ENCODE results near the gene EHD1. TPM values are rescaled to one million over a fixed set of nuclear protein-coding genes. Genes with fewer than 3 reads are reported as not detected.

EHD1 gene
- total RNA-seq, 4 donors from 2014 or later = 35.2 to 93.9 (median 42.6) TPM

DNA sequence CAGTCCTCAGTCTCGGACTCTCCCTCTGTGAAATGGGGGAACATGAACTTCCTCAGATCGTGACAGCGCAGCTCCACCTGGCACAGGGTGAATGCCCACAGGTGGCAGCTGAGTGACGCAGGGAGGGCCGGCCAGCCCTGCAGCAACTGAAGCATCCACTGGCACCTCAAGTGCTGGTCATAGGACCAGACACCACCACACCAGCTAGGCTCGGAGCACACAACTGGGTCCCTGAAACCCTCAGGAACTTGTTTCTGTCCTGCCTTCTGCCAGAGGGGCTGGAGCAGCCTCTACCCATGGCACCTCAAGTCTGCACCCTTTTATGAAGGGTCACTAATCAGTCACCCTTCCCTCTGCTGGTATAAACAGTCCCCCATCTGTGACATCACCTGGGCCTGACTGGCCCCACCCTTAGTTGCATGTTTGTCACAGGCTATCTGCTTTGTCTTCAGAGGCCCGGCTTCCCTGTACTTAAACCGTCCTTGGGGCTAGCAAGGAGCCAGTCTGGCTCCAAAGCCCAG is 26.5 kb downstream of the EHD1 start:
- peaks cover 0 to 86% (median 63%) of the 10 kb centered on the region in 4 donors for H3K4me1 ChIP-seq
- peak overlapping the region in 3 of 4 donors; percentile 58 to 78 (median 76) for H3K27ac ChIP-seq
- peaks cover 2 to 25% (median 5%) of the 10 kb centered on the region in 3 donors for H3K36me3 ChIP-seq
- TF ChIP-seq, protein P1, sequence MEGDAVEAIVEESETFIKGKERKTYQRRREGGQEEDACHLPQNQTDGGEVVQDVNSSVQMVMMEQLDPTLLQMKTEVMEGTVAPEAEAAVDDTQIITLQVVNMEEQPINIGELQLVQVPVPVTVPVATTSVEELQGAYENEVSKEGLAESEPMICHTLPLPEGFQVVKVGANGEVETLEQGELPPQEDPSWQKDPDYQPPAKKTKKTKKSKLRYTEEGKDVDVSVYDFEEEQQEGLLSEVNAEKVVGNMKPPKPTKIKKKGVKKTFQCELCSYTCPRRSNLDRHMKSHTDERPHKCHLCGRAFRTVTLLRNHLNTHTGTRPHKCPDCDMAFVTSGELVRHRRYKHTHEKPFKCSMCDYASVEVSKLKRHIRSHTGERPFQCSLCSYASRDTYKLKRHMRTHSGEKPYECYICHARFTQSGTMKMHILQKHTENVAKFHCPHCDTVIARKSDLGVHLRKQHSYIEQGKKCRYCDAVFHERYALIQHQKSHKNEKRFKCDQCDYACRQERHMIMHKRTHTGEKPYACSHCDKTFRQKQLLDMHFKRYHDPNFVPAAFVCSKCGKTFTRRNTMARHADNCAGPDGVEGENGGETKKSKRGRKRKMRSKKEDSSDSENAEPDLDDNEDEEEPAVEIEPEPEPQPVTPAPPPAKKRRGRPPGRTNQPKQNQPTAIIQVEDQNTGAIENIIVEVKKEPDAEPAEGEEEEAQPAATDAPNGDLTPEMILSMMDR (IDR thresholded peaks at IDR 0.05) = no peak
- no peak for TF ChIP-seq POLR2A (IDR thresholded peaks at IDR 0.05)
- no peak for TF ChIP-seq EP300 (IDR thresholded peaks at IDR 0.05)
- no peaks in the 10 kb centered on the region for H3K27me3 ChIP-seq
- no peaks in the 10 kb centered on the region for H3K9me3 ChIP-seq
- H3K4me3 ChIP-seq = no peak overlapping the region
- no peak for DNase-seq (ENCODE audit: low spot score in 2 of 2)
- WGBS, 2 donors = 73 to 87% methylated on average over 8 of the region's 8 CpGs

DNA sequence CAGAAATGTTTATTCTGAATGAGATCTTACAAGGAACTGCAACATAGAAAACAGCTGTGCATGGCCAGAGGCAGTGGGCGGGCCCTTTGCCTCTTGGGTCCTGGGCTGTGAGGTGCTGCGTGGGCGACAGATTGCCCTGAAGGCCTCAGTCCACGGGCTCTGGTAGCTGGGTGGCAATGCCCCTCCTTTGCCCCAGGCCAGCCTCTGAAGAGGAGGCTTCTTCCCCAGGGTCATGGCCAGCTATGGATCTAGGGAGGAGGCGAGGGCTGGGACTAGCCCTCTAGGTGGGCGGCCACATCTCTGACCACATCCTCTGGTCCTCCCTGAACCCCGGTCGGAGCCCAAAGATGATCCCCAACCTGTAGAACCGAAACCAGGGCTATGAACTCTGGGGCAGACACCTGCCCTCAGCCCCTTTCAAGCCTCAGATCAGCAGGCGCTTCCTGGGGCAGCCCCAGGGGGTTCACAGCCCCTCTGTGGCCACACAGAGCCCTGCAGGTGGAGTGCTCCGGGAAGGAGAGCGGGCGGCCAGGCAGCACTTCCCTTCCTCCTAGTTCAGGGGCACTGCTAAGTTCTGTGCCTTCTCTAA is 27.3 kb downstream of the EHD1 start:
- Histone ChIP-seq H3K9me3 (no peaks in the 10 kb centered on the region), H3K27me3 (no peaks in the 10 kb centered on the region), H3K4me1 (peaks cover 0 to 78% (median 55%) of the 10 kb centered on the region in 4 donors), H3K4me3 (no peak overlapping the region), H3K36me3 (peaks cover 2 to 25% (median 5%) of the 10 kb centered on the region in 3 donors), H3K27ac (peak overlapping the region; percentile 22 to 78 (median 67))
- no peak for DNase-seq (ENCODE audit: low spot score in 2 of 2)
- TF ChIP-seq EP300 (IDR thresholded peaks at IDR 0.05) = no peak
- TF ChIP-seq, protein P1 (IDR thresholded peaks at IDR 0.05) = no peak
- TF ChIP-seq POLR2A (IDR thresholded peaks at IDR 0.05) = no peak
- 36 to 41% methylated on average over 12 of the region's 13 CpGs for WGBS, 2 donors

DNA sequence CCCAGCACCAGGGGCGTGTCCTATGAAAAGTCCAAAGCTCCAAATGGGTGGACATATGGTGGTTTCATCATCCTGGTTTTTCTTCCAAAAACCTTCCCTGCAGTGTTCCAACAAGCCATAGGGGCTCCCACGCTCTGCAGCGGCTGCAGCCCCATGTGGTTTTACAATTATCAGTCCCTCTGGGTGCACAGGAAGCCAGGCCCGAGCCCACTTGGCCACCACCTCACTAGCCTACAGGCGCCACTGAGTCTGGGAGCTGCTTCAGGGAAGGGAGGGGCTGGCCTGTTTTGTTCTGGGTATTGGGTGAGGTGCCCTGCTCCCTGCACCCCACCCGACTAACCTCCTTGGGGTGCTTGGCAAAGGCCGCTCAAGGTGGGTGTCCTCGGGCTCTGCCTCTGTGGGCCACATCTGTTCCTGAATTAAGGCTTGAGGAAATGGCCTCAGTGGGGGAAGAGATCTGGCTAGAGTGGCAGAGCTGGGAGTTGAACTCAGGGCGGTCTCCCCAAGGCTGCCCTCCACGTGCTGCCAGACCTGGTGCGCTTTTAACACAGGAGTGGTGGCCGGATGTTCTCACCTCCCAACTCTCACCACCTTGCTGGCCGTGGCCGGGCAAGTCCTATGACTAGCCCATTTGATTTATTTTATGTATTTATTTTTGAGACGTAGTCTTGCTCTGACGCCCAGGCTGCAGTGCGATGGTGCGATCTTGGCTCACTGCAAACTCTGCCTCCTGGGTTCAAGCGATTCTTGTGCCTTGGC is 28.6 kb downstream of the EHD1 start:
- DNase-seq (ENCODE audit: low spot score in 2 of 2) = no peak
- Histone ChIP-seq H3K4me1 (peaks cover 0 to 67% (median 44%) of the 10 kb centered on the region in 4 donors), H3K27ac (peak overlapping the region in 3 of 4 donors; percentile 58 to 78 (median 76)), H3K4me3 (no peak overlapping the region), H3K27me3 (no peaks in the 10 kb centered on the region), H3K36me3 (peaks cover 2 to 25% (median 5%) of the 10 kb centered on the region in 3 donors), H3K9me3 (no peaks in the 10 kb centered on the region)
- TF ChIP-seq, protein P1 (IDR thresholded peaks at IDR 0.05) = no peak
- TF ChIP-seq EP300 (IDR thresholded peaks at IDR 0.05) = no peak
- 76 to 83% methylated on average over 16 to 19 of the region's 19 CpGs for WGBS, 2 donors

DNA sequence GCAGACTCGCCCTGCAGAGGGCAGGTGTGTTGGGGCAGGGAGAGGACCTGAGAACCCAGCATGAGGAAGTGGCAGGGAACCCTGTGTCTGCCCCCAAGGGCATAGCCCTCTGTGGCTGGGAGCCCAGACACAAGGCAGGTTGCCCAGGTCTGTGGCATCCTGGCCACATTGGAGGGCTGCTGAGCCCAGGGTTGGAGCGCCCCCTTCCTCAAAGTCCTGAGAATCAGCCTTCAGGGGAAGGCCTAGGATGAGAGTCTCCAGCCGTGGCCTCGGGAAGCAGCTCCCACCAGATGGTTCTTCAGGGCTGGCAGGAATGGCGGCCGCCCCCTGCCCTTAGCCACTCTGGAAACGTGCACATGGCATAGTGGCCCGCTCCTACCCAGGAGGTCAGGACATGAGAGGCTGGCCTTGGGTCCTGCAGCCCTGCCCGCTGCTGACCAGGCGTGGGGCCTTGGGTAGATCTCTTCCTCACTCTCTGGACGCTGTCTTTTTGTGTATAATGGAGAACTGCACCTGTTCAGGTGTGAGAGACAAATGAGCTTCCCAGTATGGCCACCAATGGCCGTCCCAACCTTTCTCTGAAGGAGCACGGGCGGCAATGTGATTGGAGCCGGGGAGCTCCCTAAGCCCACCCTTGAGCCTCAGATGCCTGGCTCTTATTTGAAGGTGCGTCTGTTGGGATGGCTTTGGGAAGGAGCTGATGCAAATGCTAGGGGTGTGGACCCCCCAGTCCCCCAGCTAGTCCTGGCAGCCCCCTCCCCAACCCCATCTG is 29.4 kb downstream of the EHD1 start:
- DNase-seq (ENCODE audit: low spot score in 2 of 2) = no peak
- H3K36me3 ChIP-seq = peaks cover 0 to 20% (median under 1%) of the 10 kb centered on the region in 3 donors
- H3K9me3 ChIP-seq = no peaks in the 10 kb centered on the region
- H3K27me3 ChIP-seq = no peaks in the 10 kb centered on the region
- peaks cover 0 to 67% (median 37%) of the 10 kb centered on the region in 4 donors for H3K4me1 ChIP-seq
- WGBS, 2 donors = 79 to 84% methylated on average over 13 to 15 of the region's 16 CpGs
- TF ChIP-seq POLR2A (IDR thresholded peaks at IDR 0.05) (no peak), EP300 (IDR thresholded peaks at IDR 0.05) (no peak)
- TF ChIP-seq, protein P1 (IDR thresholded peaks at IDR 0.05) = no peak
- H3K4me3 ChIP-seq = no peak overlapping the region
- H3K27ac ChIP-seq = peak overlapping the region in 2 of 4 donors; percentile 9 to 78
